ENCODE results near the gene HEATR9.

Gene HEATR9

GRCh38 chr17:35864853-35865252 lies 3.8 kb downstream of the HEATR9 start:
- no peak for DNase-seq

- no peak for DNase-seq
These were observed 12.1 kb downstream of the HEATR9 start for GRCh38 chr17:35856603-35857002.

- DNase-seq, result no peak
These were observed 12.7 kb downstream of the HEATR9 start for GRCh38 chr17:35855965-35856364.

GRCh38 chr17:35849469-35850348 lies 19.0 kb downstream of the HEATR9 start:
- DNase-seq, result peak; percentile 8

GRCh38 chr17:35847633-35848373 lies 20.9 kb downstream of the HEATR9 start:
- DNase-seq, result no peak

GRCh38 chr17:35847006-35847405 lies 21.7 kb downstream of the HEATR9 start:
- DNase-seq, result no peak

GRCh38 chr17:35846055-35846809 lies 22.5 kb downstream of the HEATR9 start:
- no peak for DNase-seq

GRCh38 chr17:35844547-35844946 lies 24.1 kb downstream of the HEATR9 start:
- no peak for DNase-seq

- no peak for DNase-seq
These were observed 25.0 kb downstream of the HEATR9 start for GRCh38 chr17:35843698-35844097.

GRCh38 chr17:35842239-35842638 lies 26.5 kb downstream of the HEATR9 start:
- DNase-seq, result no peak

- DNase-seq, result no peak
These were observed 27.2 kb downstream of the HEATR9 start for GRCh38 chr17:35841505-35841904.

- no peak for DNase-seq
These were observed 27.6 kb downstream of the HEATR9 start for GRCh38 chr17:35841101-35841500.

GRCh38 chr17:35825206-35825605 lies 43.5 kb downstream of the HEATR9 start:
- no peak for DNase-seq

GRCh38 chr17:35821308-35821707 lies 47.4 kb downstream of the HEATR9 start:
- DNase-seq, result no peak

- no peak for DNase-seq
These were observed 49.2 kb downstream of the HEATR9 start for GRCh38 chr17:35819455-35819854.

- no peak for DNase-seq
These were observed 51.5 kb downstream of the HEATR9 start for GRCh38 chr17:35817196-35817595.

GRCh38 chr17:35816723-35817122 lies 52.0 kb downstream of the HEATR9 start:
- no peak for DNase-seq

- DNase-seq, result no peak
These were observed 56.2 kb downstream of the HEATR9 start for GRCh38 chr17:35812456-35812855.

- no peak for DNase-seq
These were observed 56.9 kb downstream of the HEATR9 start for GRCh38 chr17:35811759-35812158.

GRCh38 chr17:35809855-35810461 lies 58.7 kb downstream of the HEATR9 start:
- DNase-seq, result no peak

GRCh38 chr17:35808962-35809854 lies 59.5 kb downstream of the HEATR9 start, which contains the start of gene TAF15:
TAF15 (plus strand) TSS chr17:35809484; CDS start chr17:35809570, 86 bp downstream.
- peak; percentile 96 for DNase-seq

Measured in SHP77 treated with DMSO at 0.1 percent for 48 hours (cell line).